Mesenchymal stem cell (in vitro differentiated cells and primary cell): ENCODE results near the gene IKZF2.

Experiments
- DNase-seq: peaks from one replicate; pipeline ENCODE4 v3.0.0-alpha.2; 2013
- H2AFZ ChIP-seq: one replicate; pipeline ENCODE4 v1.6.1; 2013; ENCODE audit warnings: low read depth, mild to moderate bottlenecking, control low read depth, inconsistent platforms, low read length, moderate library complexity
- H2AK5ac ChIP-seq: 2 replicates; pipeline ENCODE4 v1.6.1; 2013; ENCODE audit warnings: low read length, moderate library complexity, mild to moderate bottlenecking, inconsistent platforms; ENCODE audit not compliant: severe bottlenecking
- H2BK120ac ChIP-seq: one replicate; pipeline ENCODE4 v1.6.1; 2013; ENCODE audit warnings: low read depth, mild to moderate bottlenecking, inconsistent platforms, low read length, moderate library complexity
- H2BK12ac ChIP-seq, 2 experiments: one replicate each; pipeline ENCODE4 v1.6.1; 2013; ENCODE audit warnings: inconsistent platforms in 2 of 2, low read length in 2 of 2, mild to moderate bottlenecking in 2 of 2, moderate library complexity in 2 of 2, control low read depth in 1 of 2
- H2BK15ac ChIP-seq: one replicate; pipeline ENCODE4 v1.6.1; 2013; ENCODE audit warnings: mild to moderate bottlenecking, low read depth, inconsistent platforms; ENCODE audit not compliant: poor library complexity, severe bottlenecking
- H2BK5ac ChIP-seq: 2 replicates; pipeline ENCODE4 v1.6.1; 2013; ENCODE audit warnings: low read depth, mild to moderate bottlenecking, low read length, control low read depth, inconsistent platforms; ENCODE audit not compliant: poor library complexity, severe bottlenecking
- H3K14ac ChIP-seq, 2 experiments: one replicate each; pipeline ENCODE4 v1.6.1; 2013; ENCODE audit warnings: inconsistent platforms in 2 of 2, low read length in 2 of 2, control low read depth in 1 of 2, mild to moderate bottlenecking in 1 of 2, moderate library complexity in 1 of 2
- H3K18ac ChIP-seq, 2 experiments: one replicate each; pipeline ENCODE4 v1.6.1; 2013; ENCODE audit warnings: inconsistent platforms in 2 of 2, low read length in 2 of 2, control low read depth in 1 of 2, low read depth in 1 of 2, mild to moderate bottlenecking in 1 of 2
- H3K23ac ChIP-seq, 2 experiments: one replicate each; pipeline ENCODE4 v1.6.1; 2013; ENCODE audit warnings: inconsistent platforms in 2 of 2, low read length in 2 of 2, mild to moderate bottlenecking in 2 of 2, moderate library complexity in 2 of 2, control low read depth in 1 of 2
- H3K27ac ChIP-seq: 2 replicates; pipeline ENCODE4 v1.5.1; 2013; ENCODE audit warnings: mild to moderate bottlenecking, moderate library complexity, low read length, control low read depth, inconsistent platforms; ENCODE audit not compliant: poor library complexity, severe bottlenecking
- H3K27me3 ChIP-seq, 2 experiments: 2 replicates each; pipeline versions ENCODE4 v1.6.1 to v1.7.0; 2013; ENCODE audit warnings: low read length in 2 of 2, mild to moderate bottlenecking in 2 of 2, moderate library complexity in 2 of 2, control low read depth in 1 of 2, inconsistent platforms in 1 of 2; ENCODE audit not compliant: control insufficient read depth in 1 of 2, insufficient read depth in 1 of 2
- H3K36me3 ChIP-seq, 2 experiments: 2 replicates each; pipeline versions ENCODE4 v1.6.1 to v1.7.0; 2013; ENCODE audit warnings: low read length in 2 of 2, control low read depth in 1 of 2, inconsistent platforms in 1 of 2, low read depth in 1 of 2, mild to moderate bottlenecking in 1 of 2; ENCODE audit not compliant: insufficient read depth in 2 of 2, control insufficient read depth in 1 of 2
- H3K4ac ChIP-seq, 2 experiments: one replicate each; pipeline ENCODE4 v1.6.1; 2013; ENCODE audit warnings: inconsistent platforms in 2 of 2, low read length in 2 of 2, mild to moderate bottlenecking in 2 of 2, moderate library complexity in 2 of 2, control low read depth in 1 of 2, low read depth in 1 of 2
- H3K4me1 ChIP-seq: 2 replicates; pipeline ENCODE4 v1.6.1; 2013; ENCODE audit warnings: low read depth, low read length, control low read depth; ENCODE audit not compliant: control insufficient read depth, insufficient read depth
- H3K4me2 ChIP-seq: 2 replicates; pipeline ENCODE4 v1.6.1; 2013; ENCODE audit warnings: low read length, mild to moderate bottlenecking, inconsistent platforms; ENCODE audit not compliant: poor library complexity, severe bottlenecking
- H3K4me3 ChIP-seq, 2 experiments: 2 replicates each; pipeline versions ENCODE4 v1.5.1 to v1.7.0; 2013; ENCODE audit warnings: low read length in 2 of 2, mild to moderate bottlenecking in 2 of 2, control low read depth in 1 of 2, low read depth in 1 of 2; ENCODE audit not compliant: insufficient read depth in 1 of 2
- H3K79me1 ChIP-seq: replicated peaks from 2 replicates; pipeline ENCODE4 v1.6.1; 2013; ENCODE audit warnings: mild to moderate bottlenecking, control low read depth, low read length, inconsistent platforms; ENCODE audit not compliant: poor library complexity, severe bottlenecking
- H3K9ac ChIP-seq: 2 replicates; pipeline ENCODE4 v1.7.0; 2013; ENCODE audit warnings: mild to moderate bottlenecking, low read length, moderate library complexity
- H3K9me3 ChIP-seq: 2 replicates; pipeline ENCODE4 v1.7.0; 2013; ENCODE audit warnings: mild to moderate bottlenecking, low read length; ENCODE audit not compliant: control insufficient read depth
- H4K8ac ChIP-seq: one replicate; pipeline ENCODE4 v1.6.1; 2013; ENCODE audit warnings: inconsistent platforms, mild to moderate bottlenecking, low read length, moderate library complexity
- H4K91ac ChIP-seq: one replicate; pipeline ENCODE4 v1.6.1; 2013; ENCODE audit warnings: mild to moderate bottlenecking, low read length, inconsistent platforms
- WGBS: methylation state at CpG from one replicate; pipeline ENCODE4 v1.1.7; 2013; ENCODE audit warnings: mixed read lengths; 5-methylcytosine and 5-hydroxymethylcytosine counted together

The IKZF2 gene

DNA sequence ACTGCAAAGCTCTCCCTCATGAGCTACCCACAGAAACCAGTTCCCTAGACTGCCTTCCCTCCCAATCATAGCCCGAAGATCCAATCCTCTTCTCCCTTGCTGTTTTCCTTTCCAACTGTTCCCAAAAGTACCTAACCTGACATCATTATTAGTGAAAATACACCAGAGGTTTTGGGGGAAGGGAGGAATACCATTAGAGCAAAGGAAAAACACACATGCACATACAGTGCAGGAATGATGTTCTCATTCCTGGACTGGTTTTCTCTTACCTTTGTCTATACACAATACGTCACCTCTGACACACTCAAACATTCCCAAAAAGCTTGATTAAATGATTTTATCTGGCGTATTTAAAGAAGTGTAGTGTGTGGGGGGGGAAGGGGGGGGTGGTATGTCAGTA, 46.2 kb downstream of the IKZF2 start:
- Histone ChIP-seq H2BK5ac (no peak overlapping the region), H3K9ac (no peak overlapping the region), H3K4me1 (no peaks in the 10 kb centered on the region), H2AFZ (no peak overlapping the region), H3K4me3 (no peak overlapping the region), H2BK15ac (no peak overlapping the region), H3K4me2 (no peak overlapping the region), H2AK5ac (no peak overlapping the region), H3K23ac (no peak overlapping the region), H3K4ac (no peak overlapping the region), H3K18ac (no peak overlapping the region), H3K9me3 (no peaks in the 10 kb centered on the region), H2BK12ac (no peak overlapping the region), H3K27ac (no peak overlapping the region), H3K27me3 (no peaks in the 10 kb centered on the region), H3K14ac (peak overlapping the region in 1 of 2 experiments; percentile 22), H3K79me1 (no peaks in the 10 kb centered on the region), H4K8ac (no peak overlapping the region), H3K36me3 (no peaks in the 10 kb centered on the region), H2BK120ac (no peak overlapping the region), H4K91ac (no peak overlapping the region)
- no peak for DNase-seq
- WGBS = 100% methylated on average over 1 of the region's 3 CpGs

DNA sequence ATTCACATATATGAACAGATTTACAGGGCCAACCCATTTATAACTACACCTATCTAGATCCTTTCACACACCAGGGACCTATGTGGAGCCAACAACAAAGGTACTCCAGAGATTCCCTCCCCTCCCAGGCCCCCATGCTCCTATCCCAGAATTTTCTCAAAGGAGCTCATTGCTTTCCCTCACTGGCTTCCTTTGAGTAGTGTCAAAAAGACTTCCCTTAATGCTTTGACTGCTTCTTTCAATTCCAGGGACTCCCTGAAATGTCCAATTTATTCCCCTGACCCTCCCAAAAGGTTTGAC, 46.6 kb downstream of the IKZF2 start:
- H3K23ac ChIP-seq = no peak overlapping the region
- no peak overlapping the region for H3K9ac ChIP-seq
- no peaks in the 10 kb centered on the region for H3K9me3 ChIP-seq
- no peak overlapping the region for H2AFZ ChIP-seq
- no peak overlapping the region for H2BK5ac ChIP-seq
- H3K79me1 ChIP-seq = no peaks in the 10 kb centered on the region
- no peaks in the 10 kb centered on the region for H3K27me3 ChIP-seq
- no peak overlapping the region for H4K8ac ChIP-seq
- no peak overlapping the region for H3K27ac ChIP-seq
- no peak overlapping the region for H2AK5ac ChIP-seq
- no peaks in the 10 kb centered on the region for H3K36me3 ChIP-seq
- H2BK15ac ChIP-seq = no peak overlapping the region
- H4K91ac ChIP-seq = no peak overlapping the region
- H3K4me1 ChIP-seq = no peaks in the 10 kb centered on the region
- no peak overlapping the region for H3K4me2 ChIP-seq
- no peak overlapping the region for H3K4ac ChIP-seq
- peak overlapping the region in 1 of 2 experiments; percentile 22 for H3K14ac ChIP-seq
- H2BK12ac ChIP-seq = no peak overlapping the region
- H3K4me3 ChIP-seq = no peak overlapping the region
- H2BK120ac ChIP-seq = no peak overlapping the region
- DNase-seq = no peak
- no peak overlapping the region for H3K18ac ChIP-seq

DNA sequence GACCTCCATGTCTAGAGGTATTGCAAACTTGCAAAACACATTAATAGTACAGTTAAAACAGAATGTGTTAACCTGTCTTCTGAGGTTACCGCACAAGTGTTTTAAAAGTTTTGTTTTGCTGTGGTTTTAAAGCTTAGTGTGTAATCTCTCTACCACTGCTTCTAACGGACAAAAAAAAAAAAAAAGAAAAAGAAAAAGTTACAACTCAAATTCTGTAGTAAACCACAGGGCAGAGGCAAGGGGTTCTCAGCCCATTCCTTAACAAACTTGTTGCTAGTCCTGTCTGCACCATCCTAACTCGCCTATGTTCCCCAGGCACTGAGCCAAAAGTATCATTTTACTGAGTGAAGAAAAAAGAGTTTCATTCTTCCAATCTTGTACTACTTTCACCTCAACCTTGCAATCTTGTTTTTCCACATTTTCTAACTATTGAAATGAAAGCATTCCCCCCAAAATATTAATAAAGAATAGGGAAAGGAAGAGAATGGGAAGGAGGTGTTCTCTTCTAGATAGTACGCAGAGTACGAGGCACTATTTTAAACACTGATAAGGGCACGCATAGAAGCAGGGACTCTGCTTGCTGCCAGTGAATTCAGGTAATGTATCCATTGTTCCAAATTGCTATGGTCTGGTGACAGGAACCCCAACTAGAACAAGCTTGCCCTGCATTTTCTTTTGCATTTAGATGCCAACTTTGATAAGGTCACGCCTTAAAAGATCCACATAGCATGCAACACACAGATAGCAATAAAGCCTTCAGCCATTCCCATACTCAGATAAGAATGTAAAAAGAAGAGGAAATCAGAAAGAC, 47.1 kb downstream of the IKZF2 start:
- Histone ChIP-seq H3K79me1 (no peaks in the 10 kb centered on the region), H2AK5ac (no peak overlapping the region), H3K4ac (no peak overlapping the region), H2AFZ (no peak overlapping the region), H2BK15ac (no peak overlapping the region), H3K9ac (no peak overlapping the region), H4K91ac (no peak overlapping the region), H3K4me3 (no peak overlapping the region), H3K27me3 (no peaks in the 10 kb centered on the region), H3K4me1 (no peaks in the 10 kb centered on the region), H3K27ac (no peak overlapping the region), H3K4me2 (no peak overlapping the region), H3K14ac (no peak overlapping the region), H3K36me3 (no peaks in the 10 kb centered on the region), H4K8ac (no peak overlapping the region), H2BK12ac (no peak overlapping the region), H3K23ac (no peak overlapping the region), H2BK5ac (no peak overlapping the region), H2BK120ac (no peak overlapping the region), H3K9me3 (no peaks in the 10 kb centered on the region), H3K18ac (no peak overlapping the region)
- 92% methylated on average over 4 of the region's 7 CpGs for WGBS
- DNase-seq = no peak

DNA sequence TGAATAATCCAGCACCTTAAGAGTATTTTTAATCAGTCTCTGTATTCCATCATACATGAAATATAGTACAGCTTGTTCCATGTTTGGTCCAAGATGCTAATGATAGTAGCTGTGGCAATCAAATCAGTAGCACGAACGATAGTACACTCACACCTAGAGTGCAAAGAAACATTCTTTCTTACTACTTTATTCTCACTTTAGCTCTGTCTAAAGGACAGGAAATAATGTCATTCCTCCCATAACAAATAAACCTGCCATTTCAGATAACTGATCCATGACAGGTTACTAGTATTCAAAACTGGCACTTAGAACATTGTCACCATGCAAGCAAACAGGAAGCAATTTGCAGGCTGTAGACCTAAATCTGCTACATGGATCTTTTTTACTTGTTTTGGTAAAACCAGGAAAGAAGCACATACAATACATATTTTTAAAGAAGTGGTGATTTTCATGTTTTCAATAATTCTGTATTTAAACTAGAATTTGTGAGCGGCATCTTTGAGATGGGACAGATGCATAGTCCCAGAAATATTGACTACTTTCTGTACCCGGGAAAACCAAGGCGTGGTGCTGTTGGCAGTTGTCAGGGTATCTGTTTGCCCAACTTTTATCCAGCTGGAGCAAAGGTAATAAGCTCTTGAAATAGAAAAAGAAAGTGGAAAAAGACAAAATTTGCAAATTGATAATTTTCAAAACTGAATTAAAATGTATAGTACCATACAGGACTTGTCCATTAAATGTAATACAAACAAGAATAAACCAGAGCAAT, 49.5 kb downstream of the IKZF2 start:
- Histone ChIP-seq H3K4me2 (no peak overlapping the region), H3K4ac (no peak overlapping the region), H2BK5ac (no peak overlapping the region), H3K79me1 (no peaks in the 10 kb centered on the region), H3K36me3 (no peaks in the 10 kb centered on the region), H4K91ac (no peak overlapping the region), H3K4me3 (no peak overlapping the region), H4K8ac (no peak overlapping the region), H2AK5ac (no peak overlapping the region), H3K18ac (no peak overlapping the region), H2BK120ac (no peak overlapping the region), H2AFZ (no peak overlapping the region), H3K4me1 (no peaks in the 10 kb centered on the region), H3K23ac (no peak overlapping the region), H3K14ac (no peak overlapping the region), H3K9me3 (no peaks in the 10 kb centered on the region), H2BK15ac (no peak overlapping the region), H3K9ac (no peak overlapping the region), H3K27ac (no peak overlapping the region), H3K27me3 (no peaks in the 10 kb centered on the region), H2BK12ac (no peak overlapping the region)
- over 99% methylated on average over 5 of the region's 5 CpGs for WGBS
- DNase-seq = no peak
